ENCODE measurements around the gene GAD1.

- TF ChIP-seq ZNF274 (IDR thresholded peaks at IDR 0.05; ENCODE audit: low read depth, low read length) (no peak), YY1 (IDR thresholded peaks at IDR 0.05; ENCODE audit: insufficient read depth, insufficient read length) (no peak)
Measured at GRCh38 chr2:170822290-170823087, 5.8 kb downstream of the GAD1 start.

Measured in NT2/D1 (cell line).